Ureter (tissue), 1 donor: ENCODE data around the gene PRODH2. TPM values are rescaled to one million over a fixed set of nuclear protein-coding genes. Genes with fewer than 3 reads are reported as not detected.
"Not testable (repeated sequence)": the region's sequence is repeated elsewhere in the genome, so short reads cannot be mapped to it uniquely, and the experiment has no call there.

Experiments
- DNase-seq: peaks from one replicate; pipeline ENCODE4 v3.0.0-alpha.2; 2020; ENCODE audit warnings: low spot score
- total RNA-seq: library from RNA; stranded (reverse); gene quantifications from one replicate; pipeline ENCODE4 v1.2.4, GENCODE V29; 2023
- donor health status: DM: yes; HTN: yes; CAD: no.

PRODH2 gene
- total RNA-seq, 1 donor from 2014 or later = not detected

- DNase-seq = no peak
Measured at GRCh38 chr19:35843676-35844481, 31.2 kb upstream of the PRODH2 start.

- no peak for DNase-seq
Measured at GRCh38 chr19:35842666-35843272, 30.1 kb upstream of the PRODH2 start.

- DNase-seq = no peak
Measured at GRCh38 chr19:35841961-35842595, 29.4 kb upstream of the PRODH2 start.

- DNase-seq = not testable (repeated sequence)
Measured at GRCh38 chr19:35836096-35836495, 23.5 kb upstream of the PRODH2 start.

- no peak for DNase-seq
Measured at GRCh38 chr19:35833972-35834371, 21.3 kb upstream of the PRODH2 start.

- no peak for DNase-seq
Measured at GRCh38 chr19:35832054-35832453, 19.4 kb upstream of the PRODH2 start.

- DNase-seq = no peak
Measured at GRCh38 chr19:35830986-35831385, 18.3 kb upstream of the PRODH2 start.

- DNase-seq = no peak
Measured at GRCh38 chr19:35828692-35829301, 16.2 kb upstream of the PRODH2 start.

- DNase-seq = no peak
Measured at GRCh38 chr19:35824150-35824549, 11.5 kb upstream of the PRODH2 start.

- no peak for DNase-seq
Measured at GRCh38 chr19:35822579-35822978, 9.9 kb upstream of the PRODH2 start.

- no peak for DNase-seq
Measured at GRCh38 chr19:35818445-35818844, 5.8 kb upstream of the PRODH2 start.

- no peak for DNase-seq
Measured at GRCh38 chr19:35816846-35817245, 4.2 kb upstream of the PRODH2 start.

GRCh38 chr19:35816262-35816661 is 3.6 kb upstream of the PRODH2 start:
- DNase-seq = no peak

GRCh38 chr19:35813043-35813890 is 622 bp upstream of the PRODH2 start:
- DNase-seq = no peak

GRCh38 chr19:35811317-35812219 is 1.1 kb downstream of the PRODH2 start:
- no peak for DNase-seq

- no peak for DNase-seq
Measured at GRCh38 chr19:35807633-35808032, 5.0 kb downstream of the PRODH2 start.

- DNase-seq = no peak
Measured at GRCh38 chr19:35806597-35806996, 6.0 kb downstream of the PRODH2 start.

GRCh38 chr19:35805526-35806102 is 7.0 kb downstream of the PRODH2 start:
- no peak for DNase-seq

- no peak for DNase-seq
Measured at GRCh38 chr19:35801828-35802227, 10.8 kb downstream of the PRODH2 start.

- DNase-seq = no peak
Measured at GRCh38 chr19:35797663-35798062, 15.0 kb downstream of the PRODH2 start.
